DMS53 (cell line): ENCODE measurements around the gene PSRC1.
"Not testable (repeated sequence)": the region's sequence is repeated elsewhere in the genome, so short reads cannot be mapped to it uniquely, and the experiment has no call there.

Experiments used
- DNase-seq: peaks from one replicate; lab custom pipeline; 2025; lab: John Stamatoyannopoulos, UW

Gene PSRC1

DNA sequence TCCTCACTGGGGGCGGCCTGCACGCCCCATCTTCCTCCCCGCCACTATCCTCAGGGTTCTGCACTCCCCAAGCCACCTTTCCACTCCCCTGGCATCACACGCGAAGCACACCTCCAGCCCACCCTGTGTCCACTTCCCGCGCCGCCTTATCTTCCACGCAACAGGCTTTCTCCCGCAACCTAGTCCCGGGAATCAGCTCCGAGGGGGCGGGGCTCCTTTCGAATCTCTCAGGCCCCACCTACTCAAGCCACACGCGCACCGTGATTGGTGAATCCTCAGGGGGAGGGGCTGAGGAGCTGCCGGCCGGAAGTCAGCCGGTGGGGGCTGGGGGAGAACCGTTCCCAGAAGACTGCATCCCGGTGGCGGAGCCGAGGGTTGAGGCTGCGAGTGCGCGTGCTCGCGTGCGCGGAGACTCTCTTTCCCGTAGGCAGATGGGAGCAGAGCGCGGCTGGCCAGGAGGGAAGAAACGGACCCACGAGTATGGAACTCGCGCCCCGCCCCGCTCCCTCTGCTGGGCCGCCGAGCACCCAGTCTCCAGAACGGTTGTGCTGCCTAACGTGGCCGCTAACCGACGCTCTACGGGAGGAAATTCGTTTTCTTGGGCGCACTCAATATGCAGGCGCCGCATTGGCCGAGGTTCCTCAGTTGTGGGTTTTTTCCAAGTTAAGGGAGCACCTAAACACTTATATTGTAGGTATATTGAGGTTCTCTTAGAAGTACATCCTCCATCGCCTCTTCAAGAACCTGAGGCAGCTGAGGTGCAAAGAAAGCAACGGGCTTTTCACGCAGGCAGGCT lies at the start of gene PSRC1:
Gene PSRC1 (minus strand): TSS at position 194 of the 796 bp plus-strand sequence.
- peak; percentile 99 for DNase-seq

DNA sequence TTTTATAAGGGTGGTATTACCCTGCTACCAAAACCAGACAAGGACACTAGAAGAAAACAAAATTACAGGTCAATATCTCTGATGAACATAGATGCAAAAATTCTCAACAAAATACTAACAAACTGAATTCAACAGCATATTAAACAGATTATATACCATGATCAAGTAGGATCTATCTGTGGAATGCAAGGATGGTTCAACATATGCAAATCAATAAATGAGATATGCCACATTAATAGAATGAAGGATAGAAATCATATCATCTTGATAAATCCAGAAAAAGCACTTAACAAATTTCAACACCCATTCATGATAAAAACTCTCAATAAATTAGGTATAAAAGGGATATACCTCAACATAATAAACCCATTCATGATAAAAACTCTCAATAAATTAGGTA lies 48.2 kb upstream of the PSRC1 start:
- DNase-seq, result peak; percentile 21

DNA sequence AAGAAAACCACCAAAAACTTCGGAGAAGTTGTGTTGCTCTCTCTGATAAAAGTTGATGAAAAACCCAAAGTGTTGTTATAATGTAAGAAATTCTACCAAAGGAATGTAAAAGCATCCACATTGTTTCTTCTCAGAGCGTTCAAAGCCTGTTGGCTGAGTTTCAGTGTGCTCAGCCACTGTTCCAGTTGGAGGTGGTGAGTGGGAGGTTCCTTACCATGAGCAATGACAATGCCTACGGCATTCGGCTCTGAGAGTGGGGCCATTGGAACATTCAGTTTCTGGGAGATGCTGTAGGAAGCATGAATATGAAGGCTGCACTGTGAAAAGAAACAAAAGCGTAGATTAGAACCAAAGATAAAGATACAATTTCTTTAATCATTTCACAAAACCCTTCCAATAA lies 44.3 kb upstream of the PSRC1 start:
- DNase-seq, result no peak

DNA sequence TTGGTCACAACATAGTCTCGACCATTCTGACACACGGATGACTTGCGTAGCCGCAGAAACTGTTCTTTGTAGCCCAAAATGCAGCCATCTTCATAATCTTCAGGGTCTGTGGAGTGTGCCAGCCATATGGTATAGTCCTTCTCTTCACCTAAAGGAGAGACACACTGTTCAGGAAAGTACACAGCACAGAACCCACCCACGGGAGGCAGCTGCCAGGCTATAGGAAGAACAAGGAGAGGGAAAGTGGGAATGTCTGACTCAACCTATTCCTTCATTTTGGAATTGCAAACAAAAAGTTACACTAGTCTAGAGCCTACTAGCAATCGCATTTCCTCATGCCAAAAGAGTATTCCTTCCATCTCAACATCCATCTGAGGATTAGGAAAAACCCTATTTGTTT lies 40.0 kb upstream of the PSRC1 start:
- no peak for DNase-seq

DNA sequence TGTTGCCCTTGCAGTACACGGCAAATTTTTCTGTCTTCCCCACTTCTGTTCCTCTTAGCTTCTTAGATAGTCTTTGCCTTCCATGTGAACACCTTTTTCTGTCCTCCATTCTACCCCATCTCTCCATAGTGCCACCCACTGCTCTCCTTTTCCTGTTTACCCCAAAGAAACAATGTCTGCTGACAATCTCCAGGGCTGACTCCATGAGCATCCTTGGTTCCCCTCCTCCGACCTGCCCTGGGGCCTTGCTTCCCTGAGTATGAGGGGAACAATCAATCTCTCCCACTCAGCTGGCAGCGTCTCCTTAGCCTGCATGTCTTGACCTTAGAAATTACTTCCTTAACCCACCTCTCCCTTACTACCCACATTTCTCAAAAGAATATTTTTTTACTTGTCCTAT lies 36.2 kb upstream of the PSRC1 start:
- DNase-seq, result no peak

DNA sequence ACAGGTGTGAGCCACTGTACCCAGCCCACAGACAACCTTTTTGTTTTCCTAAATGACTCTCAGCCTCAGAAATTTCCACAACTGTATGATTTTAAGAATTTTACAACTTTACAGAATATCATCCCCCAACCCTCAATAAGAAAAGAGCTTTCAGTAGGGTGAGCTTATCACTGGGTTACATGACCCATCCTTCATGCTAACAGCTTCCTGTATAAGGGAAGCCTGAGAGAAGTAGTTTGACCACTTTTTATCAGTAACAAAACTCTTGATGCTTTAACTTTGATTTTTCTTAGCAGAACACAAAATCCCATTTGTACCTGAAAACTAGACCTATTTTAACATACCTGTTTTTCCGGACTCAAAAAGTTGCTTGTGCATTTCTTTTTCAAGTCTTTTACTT lies 33.6 kb upstream of the PSRC1 start:
- DNase-seq, result no peak

DNA sequence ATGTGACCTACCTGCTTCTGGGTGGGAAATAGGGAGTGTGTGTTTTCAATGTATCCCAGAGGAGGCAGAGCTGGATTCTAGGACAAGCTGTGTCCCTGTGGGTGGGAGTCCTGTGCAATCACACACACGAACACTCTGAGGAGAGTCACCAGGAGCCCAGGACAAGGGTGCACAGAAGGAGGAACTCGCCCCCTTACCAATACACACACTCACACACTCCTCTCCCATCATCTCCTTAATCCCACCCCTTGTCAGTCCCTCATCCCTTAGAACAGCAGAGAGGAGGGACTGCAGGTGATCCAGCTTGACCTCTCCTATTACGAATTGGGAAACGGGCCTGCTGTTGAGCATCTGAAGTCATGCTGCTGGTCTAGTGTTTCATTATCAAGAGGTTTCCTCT lies 32.3 kb upstream of the PSRC1 start:
- no peak for DNase-seq

DNA sequence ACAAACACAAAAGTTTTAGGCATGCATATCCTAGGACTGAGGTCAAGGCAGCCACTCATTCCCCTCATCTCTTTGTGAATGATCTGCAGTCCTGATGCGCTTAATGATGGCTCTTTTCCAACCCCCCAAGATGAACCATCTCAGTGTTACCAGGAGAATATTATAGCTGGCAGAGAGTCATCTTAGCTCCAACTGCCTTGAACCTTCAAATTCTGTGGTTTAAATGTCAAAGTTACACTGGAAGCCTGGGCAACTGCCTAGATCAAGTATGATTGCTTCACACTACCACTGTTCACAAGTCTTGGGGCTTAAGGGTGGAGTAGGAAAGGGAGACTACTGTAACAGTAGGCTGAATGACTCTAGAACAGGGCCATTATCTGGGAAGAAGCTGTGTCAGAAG lies 31.9 kb upstream of the PSRC1 start:
- DNase-seq, result no peak

DNA sequence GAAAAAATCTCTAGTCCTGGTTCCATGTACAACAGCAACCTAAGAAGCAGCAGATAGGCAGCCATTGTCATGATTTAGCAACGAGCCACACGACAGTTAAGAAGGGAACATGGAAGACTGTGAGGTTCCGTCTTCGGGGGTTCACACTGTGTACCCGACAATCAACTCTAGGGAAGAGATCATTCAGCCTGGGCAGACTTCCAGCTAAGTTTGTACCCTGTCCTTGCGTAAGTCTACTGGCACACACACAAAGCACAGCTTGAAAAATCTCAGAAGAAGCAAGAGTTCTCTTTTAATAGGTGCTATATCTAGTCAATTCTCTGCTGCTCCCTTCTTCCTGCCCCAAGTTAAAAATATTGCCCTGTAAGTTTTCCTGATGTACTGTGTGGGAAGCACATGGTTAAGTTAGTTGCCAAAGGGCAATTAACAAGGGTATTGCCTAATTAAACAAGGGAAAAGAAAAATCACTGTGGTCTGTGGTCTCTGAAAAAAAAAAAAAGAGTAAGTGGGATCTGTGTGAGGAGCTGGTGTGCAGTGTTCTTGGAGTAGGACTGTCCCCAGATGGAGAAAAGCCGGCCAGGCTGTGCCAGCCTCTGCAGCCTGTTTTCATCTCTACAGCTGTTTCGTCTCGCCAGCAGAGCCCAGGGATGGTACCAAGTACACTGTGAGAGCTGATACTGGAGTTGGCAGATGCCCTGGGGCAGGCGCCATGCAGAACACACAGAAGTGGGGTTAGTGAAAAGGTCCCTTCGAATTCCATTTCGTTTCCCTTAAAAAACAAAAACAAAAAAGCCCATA lies 30.2 kb upstream of the PSRC1 start:
- DNase-seq, result no peak

DNA sequence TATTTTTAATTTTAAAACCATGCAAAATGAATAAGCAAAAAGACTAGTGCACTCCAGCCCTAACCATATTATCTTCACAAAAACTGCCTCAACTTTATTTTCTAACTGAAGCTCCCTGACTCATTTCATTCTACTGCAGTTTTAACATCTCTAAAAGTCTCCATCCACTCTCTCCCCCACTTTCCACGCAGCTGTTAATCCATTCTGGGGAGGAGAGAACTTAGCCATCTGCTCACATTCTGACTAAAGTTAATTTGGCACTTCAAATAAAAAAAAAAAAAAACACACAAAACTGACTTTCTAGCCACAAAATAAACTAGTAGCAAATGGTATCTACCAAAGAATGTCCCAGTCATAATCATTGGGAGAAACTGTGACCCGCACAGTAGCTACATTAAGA lies 29.3 kb upstream of the PSRC1 start:
- DNase-seq, result no peak

DNA sequence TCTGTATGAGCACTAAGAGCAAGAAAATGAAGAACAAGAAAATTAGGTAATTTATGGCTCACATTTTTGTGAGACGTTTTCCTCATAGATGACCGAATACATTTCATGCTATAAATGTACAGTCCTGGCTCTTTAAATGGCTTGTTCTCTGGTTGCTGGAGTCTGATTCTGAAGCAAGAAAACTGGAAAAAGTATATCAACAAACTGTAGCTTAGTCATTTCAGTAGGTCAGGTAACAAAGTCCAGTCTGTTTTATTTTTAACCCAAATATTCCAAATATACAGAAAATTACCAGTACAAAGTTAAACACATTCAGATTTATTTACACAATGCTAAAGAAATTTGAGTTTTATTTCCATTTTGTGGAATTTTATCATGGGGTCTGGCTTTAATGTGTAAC lies 26.4 kb upstream of the PSRC1 start:
- DNase-seq, result no peak

DNA sequence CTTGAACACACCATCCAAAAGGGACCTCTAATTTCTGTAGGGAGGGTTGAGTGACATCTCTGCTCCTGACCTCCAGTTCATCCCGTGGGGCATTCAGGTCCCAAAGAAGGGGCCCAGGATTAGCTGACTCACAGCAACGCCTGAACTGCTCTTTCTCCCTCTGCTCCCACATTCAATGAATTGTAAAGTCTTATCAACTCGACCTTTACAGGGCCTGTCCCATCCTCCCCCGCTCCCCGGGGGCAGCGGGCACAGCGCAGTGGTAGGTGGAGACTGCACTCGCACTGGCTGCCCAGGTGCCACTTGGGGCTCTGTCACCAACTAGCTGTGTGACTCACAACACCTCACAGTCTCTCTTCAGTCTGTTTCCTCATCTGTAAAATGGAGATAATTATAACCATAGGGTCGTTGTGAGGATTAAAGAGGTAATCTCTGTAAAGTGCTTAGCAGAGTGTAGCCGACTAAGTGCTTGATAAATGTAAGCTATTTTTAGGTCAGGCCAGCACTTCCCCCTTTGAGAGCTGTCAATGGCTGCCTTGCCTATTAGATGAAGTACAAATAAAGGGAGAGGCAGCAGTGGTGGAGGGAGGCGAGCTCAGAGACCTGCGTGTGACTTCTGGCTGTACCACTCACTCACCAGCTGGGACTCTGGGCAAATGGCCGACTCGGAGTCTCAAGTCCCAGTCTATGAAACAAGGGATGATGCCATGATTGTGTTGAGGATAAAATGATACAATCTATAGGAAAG lies 24.5 kb upstream of the PSRC1 start:
- DNase-seq, result peak; percentile 75

DNA sequence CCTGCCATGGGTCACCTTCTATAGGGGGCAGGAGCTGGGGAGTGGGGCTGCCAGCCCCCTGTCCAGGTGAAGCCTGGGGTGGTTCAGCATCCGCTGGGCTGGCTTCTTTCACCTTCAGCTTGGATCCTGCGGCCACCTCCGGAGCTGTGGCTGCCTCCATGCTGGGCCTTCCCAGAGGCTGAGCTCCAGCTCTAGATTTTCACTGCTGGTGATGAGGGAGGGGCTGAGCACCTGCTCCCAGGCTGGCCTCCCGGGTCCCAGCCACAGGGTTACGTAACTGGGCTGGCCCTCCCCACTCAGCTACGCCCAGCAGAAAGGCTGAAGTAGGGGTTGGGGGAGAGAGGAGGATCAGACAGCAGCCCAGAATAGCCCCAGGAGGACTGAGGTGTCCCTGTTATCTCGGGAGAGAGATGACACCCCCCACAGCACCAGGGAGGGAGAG lies 23.9 kb upstream of the PSRC1 start, which contains the start of gene MYBPHL:
Gene MYBPHL (minus strand): TSS at position 180 of the 442 bp plus-strand sequence. CDS start 20 bp downstream, at position 160.
- no peak for DNase-seq

DNA sequence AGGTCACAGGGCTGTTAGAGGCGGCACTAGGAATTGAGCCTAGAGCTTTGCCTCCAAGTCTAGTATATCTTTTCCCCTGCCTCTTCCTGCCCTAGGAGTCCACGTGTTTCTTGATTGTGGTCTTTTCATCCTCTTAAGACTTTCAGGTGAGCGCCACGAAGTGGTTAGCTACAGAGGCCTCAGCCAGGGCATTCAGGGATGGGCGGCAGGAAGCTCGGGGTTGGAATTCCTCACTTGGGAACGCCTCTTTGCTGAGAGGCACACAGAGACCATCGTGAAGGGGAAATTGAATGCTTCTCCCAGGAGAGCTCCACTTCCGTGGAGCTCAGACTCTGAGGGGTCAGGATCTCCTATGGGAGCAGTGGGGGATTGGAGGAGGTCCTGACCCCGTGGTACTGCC lies 23.0 kb upstream of the PSRC1 start:
- not testable (repeated sequence) for DNase-seq

DNA sequence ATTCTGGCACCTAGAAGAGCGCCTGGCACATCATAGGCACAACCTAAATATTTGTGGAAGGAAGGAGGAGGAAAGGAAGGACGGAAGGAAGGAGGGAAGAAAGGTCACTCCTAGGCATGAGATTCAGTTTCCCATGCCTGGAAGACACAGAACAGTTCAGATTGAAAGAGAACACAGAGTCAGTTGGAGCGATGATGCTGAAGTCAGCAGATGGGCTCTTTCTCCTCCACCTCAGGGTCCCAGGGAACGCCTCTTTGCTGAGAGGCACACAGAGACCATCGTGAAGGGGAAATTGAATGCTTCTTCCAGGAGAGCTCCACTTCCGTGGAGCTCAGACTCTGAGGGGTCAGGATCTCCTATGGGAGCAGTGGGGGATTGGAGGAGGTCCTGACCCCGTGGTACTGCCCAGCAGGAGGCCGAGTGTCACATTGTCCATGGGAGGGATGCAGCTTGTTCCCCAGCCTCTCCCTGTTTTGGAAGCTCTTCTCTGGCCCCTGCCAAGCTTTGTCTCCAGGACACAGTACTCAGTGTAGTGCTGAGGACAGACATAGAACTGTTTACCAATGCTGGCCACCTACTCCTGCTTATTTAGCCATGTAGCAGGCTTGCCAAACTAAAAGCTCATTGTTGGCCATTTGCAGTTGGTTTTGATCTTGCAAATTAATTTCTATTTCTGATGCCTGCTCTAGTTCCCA lies 21.4 kb upstream of the PSRC1 start:
- DNase-seq, result no peak

DNA sequence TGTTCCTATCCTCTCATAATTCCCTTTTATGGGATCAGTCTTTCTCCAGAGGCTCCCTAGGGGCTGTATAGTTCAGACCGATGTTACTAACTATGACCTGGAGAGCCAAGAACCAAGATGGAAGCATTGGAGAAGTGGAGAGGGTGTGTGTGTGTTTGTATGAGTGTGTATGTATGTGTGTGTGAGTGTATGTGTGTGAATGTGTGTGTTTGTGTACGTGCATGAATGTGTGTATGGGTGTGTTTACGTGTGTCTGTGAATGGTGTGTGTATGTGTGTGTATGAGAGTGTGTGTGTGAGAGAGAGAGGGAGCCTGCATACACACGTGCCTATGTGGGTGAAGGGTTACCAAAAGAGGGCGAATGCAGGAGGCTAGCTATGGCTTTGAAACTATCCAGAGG lies 18.9 kb upstream of the PSRC1 start:
- no peak for DNase-seq

DNA sequence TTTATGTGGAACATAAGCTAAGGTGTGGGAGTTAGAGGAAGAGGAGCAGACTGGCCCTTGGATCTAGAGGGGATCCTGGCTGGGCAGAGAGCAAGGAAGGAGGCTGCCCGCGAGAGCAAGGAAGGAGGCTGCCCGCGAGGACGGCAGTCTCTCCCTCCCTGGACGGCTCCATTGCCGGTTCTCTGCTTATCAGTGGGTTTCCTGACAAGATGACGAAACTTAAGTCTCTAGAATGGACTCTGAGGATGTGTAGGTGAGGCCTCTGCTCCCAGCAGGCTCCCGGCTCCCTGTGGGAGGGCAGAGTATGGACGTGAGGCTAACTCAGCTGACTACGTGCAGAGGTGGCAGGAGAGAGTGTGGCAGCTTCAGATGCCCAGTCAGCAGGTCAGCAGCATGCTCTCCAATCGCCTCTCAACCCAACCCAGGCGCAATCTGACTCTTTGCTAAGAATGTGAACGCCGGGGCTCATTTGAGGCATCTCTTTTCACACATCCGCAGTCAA lies 17.8 kb upstream of the PSRC1 start:
- DNase-seq, result no peak

DNA sequence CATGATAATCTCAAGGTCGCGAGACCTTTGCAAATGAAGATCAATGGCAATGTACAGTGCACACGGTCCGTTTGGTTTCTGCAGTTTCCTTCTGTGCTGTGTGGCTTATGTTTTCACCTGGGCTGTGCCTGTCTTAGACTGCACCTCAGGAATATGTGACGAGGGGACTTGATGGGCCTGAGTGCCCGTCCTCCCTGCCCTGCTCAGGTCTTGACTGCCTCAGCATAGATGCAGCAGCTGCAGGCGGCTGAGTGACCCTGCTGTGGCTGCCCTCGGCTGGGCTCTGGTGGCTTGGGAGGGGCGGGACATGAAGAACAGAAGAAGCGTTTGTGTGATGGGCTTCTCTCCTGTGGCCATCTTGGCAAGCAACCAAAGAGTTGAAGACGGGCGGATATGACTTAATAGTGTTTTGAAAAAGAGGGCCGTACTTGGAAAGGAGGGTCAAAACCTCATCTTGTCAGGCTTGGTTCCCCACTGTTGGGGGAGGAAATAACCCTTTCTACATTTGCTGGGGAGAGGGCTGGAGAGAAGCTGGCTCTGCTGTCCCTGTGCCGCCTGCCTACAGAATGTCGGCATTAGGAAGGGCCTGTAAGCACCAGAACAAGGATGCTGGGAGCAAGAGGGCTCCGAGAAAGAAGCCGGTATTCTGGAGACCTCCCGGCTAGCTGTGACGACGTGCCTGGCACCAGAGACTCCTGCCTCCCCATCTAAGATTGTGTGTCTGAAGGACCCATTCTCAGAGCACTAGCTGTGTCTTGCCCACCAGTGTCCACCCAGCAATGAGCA lies 16.8 kb upstream of the PSRC1 start:
- DNase-seq, result no peak

DNA sequence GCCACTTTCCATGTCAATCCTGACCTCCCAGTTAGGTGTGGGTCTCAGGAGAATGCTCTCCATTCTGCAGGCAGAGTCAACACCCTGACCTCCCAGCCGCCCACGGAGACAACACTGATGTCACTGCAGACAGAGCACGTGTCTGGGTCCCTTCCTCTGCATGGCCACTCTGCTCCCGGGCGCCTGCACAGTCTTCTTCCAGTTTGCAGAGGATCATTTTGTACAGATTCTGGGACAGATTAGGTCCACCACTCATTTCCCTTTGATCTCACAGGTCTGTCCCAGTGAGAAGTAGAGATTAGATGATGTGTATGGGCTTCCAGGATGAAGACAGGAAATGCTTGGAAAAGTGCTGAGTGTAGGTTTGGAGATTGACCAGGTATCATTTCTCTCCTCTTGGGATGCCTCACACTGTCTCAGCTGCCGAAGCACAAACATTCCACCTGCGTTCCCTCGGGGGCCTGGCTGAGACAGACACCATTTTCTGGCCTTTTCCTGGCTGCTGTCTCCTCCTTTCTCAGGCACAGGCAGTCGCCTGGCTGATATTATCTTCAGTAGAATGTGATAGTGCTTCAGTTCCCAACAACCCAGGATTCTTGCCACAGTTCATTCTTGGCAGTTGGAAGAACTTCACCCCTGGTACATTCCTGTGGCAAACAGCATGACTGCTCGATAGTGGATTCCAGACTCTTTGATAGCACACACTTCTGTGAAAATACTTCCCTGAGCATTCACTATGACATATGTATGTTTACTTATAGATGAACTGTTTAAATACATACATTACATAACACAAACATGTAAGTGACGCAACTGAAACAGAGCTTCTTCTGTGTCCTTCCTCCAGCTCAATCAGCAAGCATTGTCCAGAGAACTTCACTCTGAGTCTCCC lies 16.0 kb upstream of the PSRC1 start:
- DNase-seq, result peak; percentile 65

DNA sequence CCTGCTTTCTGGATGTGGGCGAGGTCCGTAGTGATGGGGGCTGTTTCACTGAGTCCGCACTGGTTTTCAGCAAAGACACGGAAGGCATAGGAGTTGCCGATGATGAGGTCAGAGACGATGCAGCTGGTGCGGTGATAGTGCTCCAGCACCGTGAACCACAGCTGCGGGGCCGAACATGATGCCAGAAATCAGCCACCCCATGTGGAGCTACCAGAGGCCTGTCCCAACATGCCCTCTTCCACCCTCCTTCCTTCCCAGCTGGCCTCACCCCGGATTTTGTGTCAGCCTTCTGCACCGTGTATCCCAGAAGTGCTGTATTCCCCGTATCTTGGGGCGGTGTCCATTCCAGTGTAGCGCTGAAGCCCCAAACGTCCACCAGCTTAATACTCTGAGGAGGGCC lies 13.8 kb upstream of the PSRC1 start:
- no peak for DNase-seq
